GM21381 (cell line): ENCODE data around the gene MFSD11.
"Not testable (repeated sequence)": the region's sequence is repeated elsewhere in the genome, so short reads cannot be mapped to it uniquely, and the experiment has no call there.

Source experiments
- ATAC-seq: cut with Tn5 transposase; IDR thresholded peaks from one replicate; pipeline ENCODE4 v1.9.1; 2021; ENCODE audit warnings: mild to moderate bottlenecking, moderate library complexity; ENCODE audit not compliant: unreplicated experiment

MFSD11 gene

GRCh38 chr17:76737676-76738467 is at the start of gene MFSD11:
Gene MFSD11 (plus strand): TSS chr17:76738119. CDS start chr17:76738353, 234 bp downstream.
- peak; percentile 56 for ATAC-seq

GRCh38 chr17:76688165-76688622 is 49.7 kb upstream of the MFSD11 start:
- ATAC-seq: no peak

GRCh38 chr17:76689859-76690258 is 48.1 kb upstream of the MFSD11 start:
- no peak for ATAC-seq

GRCh38 chr17:76690596-76691280 is 47.2 kb upstream of the MFSD11 start:
- ATAC-seq: no peak

GRCh38 chr17:76691379-76692191 is 46.3 kb upstream of the MFSD11 start:
- no peak for ATAC-seq

GRCh38 chr17:76695059-76695831 is 42.7 kb upstream of the MFSD11 start:
- ATAC-seq: no peak

- no peak for ATAC-seq
These were observed 40.9 kb upstream of the MFSD11 start for GRCh38 chr17:76696763-76697701.

GRCh38 chr17:76697702-76698465 is 40.0 kb upstream of the MFSD11 start:
- no peak for ATAC-seq

- not testable (repeated sequence) for ATAC-seq
These were observed 39.4 kb upstream of the MFSD11 start for GRCh38 chr17:76698466-76698977.

- ATAC-seq: no peak
These were observed 37.7 kb upstream of the MFSD11 start for GRCh38 chr17:76700270-76700616.

GRCh38 chr17:76700617-76701470 is 37.1 kb upstream of the MFSD11 start:
- no peak for ATAC-seq

GRCh38 chr17:76701471-76701967 is 36.4 kb upstream of the MFSD11 start:
- no peak for ATAC-seq

- ATAC-seq: no peak
These were observed 35.8 kb upstream of the MFSD11 start for GRCh38 chr17:76702076-76702475.

GRCh38 chr17:76702941-76703637 is 34.8 kb upstream of the MFSD11 start:
- no peak for ATAC-seq

- ATAC-seq: no peak
These were observed 33.1 kb upstream of the MFSD11 start for GRCh38 chr17:76704805-76705204.

GRCh38 chr17:76706817-76707216 is 31.1 kb upstream of the MFSD11 start:
- ATAC-seq: no peak
